Left hindlimb (tissue), 1 donor: ENCODE measurements around the gene DUSP8.

ENCODE experiments used
- DNase-seq: peaks from one replicate; pipeline ENCODE4 v3.0.0-alpha.2; 2018

Gene DUSP8

GRCh38 chr11:1565904-1566247, 6.2 kb downstream of the DUSP8 start:
- DNase-seq, result no peak

GRCh38 chr11:1565173-1565903, 6.7 kb downstream of the DUSP8 start:
- no peak for DNase-seq

GRCh38 chr11:1564535-1565172, 7.4 kb downstream of the DUSP8 start:
- DNase-seq, result no peak

GRCh38 chr11:1563697-1564534, 8.2 kb downstream of the DUSP8 start:
- no peak for DNase-seq

GRCh38 chr11:1563149-1563638, 8.9 kb downstream of the DUSP8 start:
- DNase-seq, result no peak

GRCh38 chr11:1562469-1563148, 9.5 kb downstream of the DUSP8 start:
- DNase-seq, result no peak

- no peak for DNase-seq
Measured at GRCh38 chr11:1561955-1562354, 10.1 kb downstream of the DUSP8 start.

- DNase-seq, result no peak
Measured at GRCh38 chr11:1561266-1561665, 10.8 kb downstream of the DUSP8 start.

- DNase-seq, result no peak
Measured at GRCh38 chr11:1560649-1561251, 11.3 kb downstream of the DUSP8 start.

GRCh38 chr11:1560002-1560648, 11.9 kb downstream of the DUSP8 start:
- DNase-seq, result no peak

GRCh38 chr11:1559111-1559951, 12.7 kb downstream of the DUSP8 start:
- peak; percentile 85 for DNase-seq

- no peak for DNase-seq
Measured at GRCh38 chr11:1558775-1559110, 13.3 kb downstream of the DUSP8 start.

- peak; percentile 73 for DNase-seq
Measured at GRCh38 chr11:1557904-1558774, 13.9 kb downstream of the DUSP8 start.

- no peak for DNase-seq
Measured at GRCh38 chr11:1557051-1557884, 14.8 kb downstream of the DUSP8 start.

GRCh38 chr11:1556278-1556902, 15.7 kb downstream of the DUSP8 start:
- DNase-seq, result no peak

- no peak for DNase-seq
Measured at GRCh38 chr11:1555713-1556153, 16.3 kb downstream of the DUSP8 start.

GRCh38 chr11:1554981-1555712, 16.9 kb downstream of the DUSP8 start:
- no peak for DNase-seq
